ENCODE results near the gene FASN. TPM values are rescaled to one million over a fixed set of nuclear protein-coding genes. Genes with fewer than 3 reads are reported as not detected.
A peak's percentile ranks its signal among the peaks of the same experiment; 100 is the strongest.

Gene FASN
- polyA plus RNA-seq, 1 of the 3 experiments (the other 2 are of a cell fraction), result 55.1 TPM

DNA sequence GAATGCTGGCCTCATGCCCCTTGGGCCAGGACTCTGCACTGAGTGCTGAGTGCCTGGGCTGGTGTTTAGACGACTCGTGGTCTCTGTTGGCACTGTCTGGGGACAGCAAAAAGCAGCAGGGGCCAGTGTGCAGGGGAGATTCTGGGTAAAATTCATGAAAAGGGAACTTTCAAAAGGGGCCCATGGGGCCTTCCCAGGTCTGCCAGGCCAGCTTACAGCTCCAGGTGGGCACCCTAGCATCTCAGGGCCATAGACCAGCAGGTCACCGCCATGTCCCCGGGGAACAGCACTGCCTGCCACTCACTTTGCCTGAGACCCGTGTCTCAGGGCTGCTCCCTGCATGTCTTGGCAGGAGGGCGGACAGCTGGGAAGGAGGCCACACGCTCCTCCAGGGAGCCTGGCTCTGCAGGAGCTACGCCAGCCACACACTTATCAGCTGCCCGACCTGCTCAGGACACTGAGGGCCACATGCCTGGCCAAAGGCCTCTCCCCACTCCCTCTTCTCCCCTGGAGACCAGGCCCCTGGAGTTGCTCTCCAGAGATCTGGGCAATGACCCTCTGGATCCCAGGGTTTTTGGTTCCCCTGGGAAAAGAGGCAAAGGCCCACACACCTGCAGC lies 8.8 kb upstream of the FASN start:
- WGBS (ENCODE audit: low lambda C conversion rate), result 89% methylated on average over 9 of the region's 9 CpGs
- Histone ChIP-seq H3K9me2 (no peaks in the 10 kb centered on the region), H3K9ac (no peak overlapping the region), H3K4me1 (ENCODE audit: control insufficient read depth in 1 of 2, insufficient read depth in 2 of 2, low read depth in 1 of 2, low read length in 1 of 2) (peaks cover 11 to 56% of the 10 kb centered on the region in 2 experiments; a peak in 3 of 4 replicates), H3F3A (replicated peaks; ENCODE audit: insufficient read depth) (peaks cover 7% of the 10 kb centered on the region), H3K9me3 (no peaks in the 10 kb centered on the region), H3K4me2 (no peak overlapping the region), H3K27ac (ENCODE audit: low read depth in 2 of 2, low read length in 1 of 2) (peak overlapping the region; percentile 16 to 93; a peak in 3 of 4 replicates), H3K27me3 (ENCODE audit: insufficient read depth) (no peaks in the 10 kb centered on the region), H3K4me3 (ENCODE audit: low read depth in 2 of 2, low read length in 1 of 2) (no peak overlapping the region; a peak in 1 of 4 replicates), H3K36me3 (replicated peaks in 1 of 2; ENCODE audit: control insufficient read depth in 1 of 2, insufficient read depth in 2 of 2, low read length in 1 of 2) (peaks cover 0 to 12% of the 10 kb centered on the region in 2 experiments), H3K79me2 (ENCODE audit: insufficient read depth) (no peaks in the 10 kb centered on the region), H2AFZ (ENCODE audit: low read depth) (no peak overlapping the region), H4K20me1 (ENCODE audit: insufficient read depth) (no peaks in the 10 kb centered on the region)
- ChIA-PET POLR2A (interaction anchor here (0.7 to 2.3 kb wide), 9 partner anchors 8 to 404 kb away, joined by 3 to 13 read pairs (median 3); partner anchors contain the start of genes CENPX, FASN and MRPL12), CTCF (interaction anchor here (0.9 to 5.2 kb wide), 19 partner anchors 9 to 146 kb away, joined by 3 to 45 read pairs (median 7); partner anchors contain the start of genes DCXR, FASN, NOTUM and RAC3)
- DNase-seq, result no peak
- TF ChIP-seq, protein P1, sequence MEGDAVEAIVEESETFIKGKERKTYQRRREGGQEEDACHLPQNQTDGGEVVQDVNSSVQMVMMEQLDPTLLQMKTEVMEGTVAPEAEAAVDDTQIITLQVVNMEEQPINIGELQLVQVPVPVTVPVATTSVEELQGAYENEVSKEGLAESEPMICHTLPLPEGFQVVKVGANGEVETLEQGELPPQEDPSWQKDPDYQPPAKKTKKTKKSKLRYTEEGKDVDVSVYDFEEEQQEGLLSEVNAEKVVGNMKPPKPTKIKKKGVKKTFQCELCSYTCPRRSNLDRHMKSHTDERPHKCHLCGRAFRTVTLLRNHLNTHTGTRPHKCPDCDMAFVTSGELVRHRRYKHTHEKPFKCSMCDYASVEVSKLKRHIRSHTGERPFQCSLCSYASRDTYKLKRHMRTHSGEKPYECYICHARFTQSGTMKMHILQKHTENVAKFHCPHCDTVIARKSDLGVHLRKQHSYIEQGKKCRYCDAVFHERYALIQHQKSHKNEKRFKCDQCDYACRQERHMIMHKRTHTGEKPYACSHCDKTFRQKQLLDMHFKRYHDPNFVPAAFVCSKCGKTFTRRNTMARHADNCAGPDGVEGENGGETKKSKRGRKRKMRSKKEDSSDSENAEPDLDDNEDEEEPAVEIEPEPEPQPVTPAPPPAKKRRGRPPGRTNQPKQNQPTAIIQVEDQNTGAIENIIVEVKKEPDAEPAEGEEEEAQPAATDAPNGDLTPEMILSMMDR (IDR thresholded peaks at IDR 0.05), result no peak
- peak; percentile 0 for TF ChIP-seq CHD2 (IDR thresholded peaks at IDR 0.05; ENCODE audit: low read length, partially characterized antibody)

DNA sequence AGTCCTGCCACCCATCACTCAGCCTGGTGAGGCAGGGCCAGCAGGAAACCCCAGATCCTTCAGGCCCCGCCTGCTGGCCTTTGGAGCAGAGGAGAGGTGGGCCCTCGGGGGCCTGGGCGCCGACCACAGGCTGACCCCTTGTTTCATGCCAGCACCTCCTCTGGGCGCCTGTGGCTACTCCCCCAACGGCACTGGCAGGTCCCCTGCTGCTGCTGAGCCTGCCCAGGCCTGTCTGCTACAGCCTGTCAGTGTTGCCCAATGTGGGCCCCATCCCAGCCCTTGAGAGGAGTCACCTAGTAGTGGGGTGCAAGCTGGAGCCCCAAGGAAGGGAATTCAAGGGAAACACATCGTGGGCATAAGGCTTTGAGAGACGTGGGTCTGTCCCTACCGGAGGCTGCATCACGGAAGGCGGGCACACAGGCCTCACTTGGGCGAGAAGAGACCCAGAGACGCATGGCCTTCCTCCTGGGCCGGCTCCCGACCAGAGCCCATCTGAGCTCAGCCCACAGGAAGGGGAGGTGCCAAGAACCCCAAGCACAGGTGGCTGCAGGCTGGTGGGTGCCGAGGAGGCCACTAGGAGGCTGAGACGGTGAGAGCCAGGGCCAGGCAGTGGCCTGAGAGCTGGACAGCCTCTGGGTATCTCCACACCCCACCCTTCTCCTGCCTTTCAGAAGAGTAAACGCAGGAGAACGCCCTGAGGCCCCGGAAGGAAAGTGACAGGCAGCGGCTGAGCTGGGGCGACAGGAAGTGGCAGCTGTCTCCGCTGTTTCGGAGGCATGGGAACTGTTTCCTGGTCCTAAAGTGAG lies 8.0 kb upstream of the FASN start:
- WGBS (ENCODE audit: low lambda C conversion rate), result 55% methylated on average over 18 of the region's 24 CpGs
- H3K9me3 ChIP-seq, result no peaks in the 10 kb centered on the region
- H3K27me3 ChIP-seq (ENCODE audit: insufficient read depth), result no peaks in the 10 kb centered on the region
- H3K4me2 ChIP-seq, result no peak overlapping the region
- no peaks in the 10 kb centered on the region for H3K79me2 ChIP-seq (ENCODE audit: insufficient read depth)
- peak overlapping the region in 1 of 2 experiments; percentile 9; a peak in 1 of 4 replicates for H3K4me3 ChIP-seq (ENCODE audit: low read depth in 2 of 2, low read length in 1 of 2)
- peaks cover 0 to 7% of the 10 kb centered on the region in 2 experiments for H3K36me3 ChIP-seq (replicated peaks in 1 of 2; ENCODE audit: control insufficient read depth in 1 of 2, insufficient read depth in 2 of 2, low read length in 1 of 2)
- H4K20me1 ChIP-seq (ENCODE audit: insufficient read depth), result no peaks in the 10 kb centered on the region
- H3F3A ChIP-seq (replicated peaks; ENCODE audit: insufficient read depth), result peaks cover 7% of the 10 kb centered on the region
- ChIA-PET CTCF (interaction anchor here (0.9 to 5.2 kb wide), 21 partner anchors 8 to 147 kb away, joined by 3 to 45 read pairs (median 7); partner anchors contain the start of genes DCXR, FASN, NOTUM and RAC3), POLR2A (interaction anchor here (0.6 to 2.3 kb wide), 10 partner anchors 8 to 403 kb away, joined by 3 to 13 read pairs (median 3); partner anchors contain the start of genes CENPX, FASN and MRPL12)
- DNase-seq, result peak; percentile 97
- no peak overlapping the region for H2AFZ ChIP-seq (ENCODE audit: low read depth)
- H3K9me2 ChIP-seq, result no peaks in the 10 kb centered on the region
- H3K27ac ChIP-seq (ENCODE audit: low read depth in 2 of 2, low read length in 1 of 2), result peak overlapping the region; percentile 16 to 93; a peak in 3 of 4 replicates
- H3K9ac ChIP-seq, result no peak overlapping the region
- peaks cover 11 to 63% of the 10 kb centered on the region in 2 experiments; a peak in 3 of 4 replicates for H3K4me1 ChIP-seq (ENCODE audit: control insufficient read depth in 1 of 2, insufficient read depth in 2 of 2, low read depth in 1 of 2, low read length in 1 of 2)
- TF ChIP-seq, protein P2, sequence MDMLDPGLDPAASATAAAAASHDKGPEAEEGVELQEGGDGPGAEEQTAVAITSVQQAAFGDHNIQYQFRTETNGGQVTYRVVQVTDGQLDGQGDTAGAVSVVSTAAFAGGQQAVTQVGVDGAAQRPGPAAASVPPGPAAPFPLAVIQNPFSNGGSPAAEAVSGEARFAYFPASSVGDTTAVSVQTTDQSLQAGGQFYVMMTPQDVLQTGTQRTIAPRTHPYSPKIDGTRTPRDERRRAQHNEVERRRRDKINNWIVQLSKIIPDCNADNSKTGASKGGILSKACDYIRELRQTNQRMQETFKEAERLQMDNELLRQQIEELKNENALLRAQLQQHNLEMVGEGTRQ (IDR thresholded peaks at IDR 0.05; ENCODE audit: borderline replicate concordance, low read depth, low read length), result no peak
- TF ChIP-seq, protein P3, sequence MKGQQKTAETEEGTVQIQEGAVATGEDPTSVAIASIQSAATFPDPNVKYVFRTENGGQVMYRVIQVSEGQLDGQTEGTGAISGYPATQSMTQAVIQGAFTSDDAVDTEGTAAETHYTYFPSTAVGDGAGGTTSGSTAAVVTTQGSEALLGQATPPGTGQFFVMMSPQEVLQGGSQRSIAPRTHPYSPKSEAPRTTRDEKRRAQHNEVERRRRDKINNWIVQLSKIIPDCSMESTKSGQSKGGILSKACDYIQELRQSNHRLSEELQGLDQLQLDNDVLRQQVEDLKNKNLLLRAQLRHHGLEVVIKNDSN (IDR thresholded peaks at IDR 0.05; ENCODE audit: borderline replicate concordance, low read depth), result no peak
- TF ChIP-seq, protein P4, sequence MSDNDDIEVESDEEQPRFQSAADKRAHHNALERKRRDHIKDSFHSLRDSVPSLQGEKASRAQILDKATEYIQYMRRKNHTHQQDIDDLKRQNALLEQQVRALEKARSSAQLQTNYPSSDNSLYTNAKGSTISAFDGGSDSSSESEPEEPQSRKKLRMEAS (IDR thresholded peaks at IDR 0.05; ENCODE audit: low read depth), result no peak
- peak; percentile 56 for TF ChIP-seq GABPA (IDR thresholded peaks at IDR 0.05; ENCODE audit: low read depth)
- peak; percentile 38 for TF ChIP-seq RAD21 (IDR thresholded peaks at IDR 0.05; ENCODE audit: low read length)
- peak; percentile 44; the same call in 1 of the 2 replicates for TF ChIP-seq POLR2AphosphoS5 (IDR thresholded peaks at IDR 0.05; ENCODE audit: low read depth, low read length)
- TF ChIP-seq CHD2 (IDR thresholded peaks at IDR 0.05; ENCODE audit: low read length, partially characterized antibody), result peak; percentile 12
- peak in 1 of 2 experiments; percentile 42; a peak in 1 of 4 replicates for TF ChIP-seq EP300 (IDR thresholded peaks at IDR 0.05; ENCODE audit: borderline replicate concordance in 1 of 2, low read depth in 1 of 2, low read length in 1 of 2)
- TF ChIP-seq SIN3A (IDR thresholded peaks at IDR 0.05; ENCODE audit: borderline replicate concordance, low read depth, low read length), result no peak
- TF ChIP-seq SMC3 (IDR thresholded peaks at IDR 0.05; ENCODE audit: low read depth, low read length), result peak; percentile 42; the same call in 1 of the 2 replicates
- no peak for TF ChIP-seq TEAD4 (IDR thresholded peaks at IDR 0.05; ENCODE audit: borderline replicate concordance, insufficient read depth)
- no peak for TF ChIP-seq TCF12 (IDR thresholded peaks at IDR 0.05)
- TF ChIP-seq, protein P5, sequence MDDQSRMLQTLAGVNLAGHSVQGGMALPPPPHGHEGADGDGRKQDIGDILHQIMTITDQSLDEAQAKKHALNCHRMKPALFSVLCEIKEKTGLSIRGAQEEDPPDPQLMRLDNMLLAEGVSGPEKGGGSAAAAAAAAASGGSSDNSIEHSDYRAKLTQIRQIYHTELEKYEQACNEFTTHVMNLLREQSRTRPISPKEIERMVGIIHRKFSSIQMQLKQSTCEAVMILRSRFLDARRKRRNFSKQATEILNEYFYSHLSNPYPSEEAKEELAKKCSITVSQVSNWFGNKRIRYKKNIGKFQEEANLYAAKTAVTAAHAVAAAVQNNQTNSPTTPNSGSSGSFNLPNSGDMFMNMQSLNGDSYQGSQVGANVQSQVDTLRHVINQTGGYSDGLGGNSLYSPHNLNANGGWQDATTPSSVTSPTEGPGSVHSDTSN (IDR thresholded peaks at IDR 0.05), result 0 out of 2 replicates have a peak, but pooled peaks have one; percentile 8
- peak; percentile 66; the same call in 1 of the 2 replicates for TF ChIP-seq FOXJ3 (CRISPR knock-in tag; IDR thresholded peaks at IDR 0.05)
- TF ChIP-seq, protein P1 (IDR thresholded peaks at IDR 0.05), result peak; percentile 49
